ENCODE results near the gene FMN1.

- no peak for TF ChIP-seq LRRFIP1 (CRISPR knock-in tag; conservative IDR thresholded peaks at IDR 0.05)
- no peak for TF ChIP-seq ARNT (IDR thresholded peaks at IDR 0.05)
- TF ChIP-seq ZNF24 (IDR thresholded peaks at IDR 0.05), result no peak
- TF ChIP-seq ZNF747 (CRISPR knock-in tag; IDR thresholded peaks at IDR 0.05; ENCODE audit: borderline replicate concordance), result no peak
- TF ChIP-seq REST (IDR thresholded peaks at IDR 0.05; ENCODE audit: borderline replicate concordance in 1 of 2, low read depth in 1 of 2, low read length in 2 of 2), result no peak
- no peak for TF ChIP-seq CTCF (CRISPR knock-in tag; IDR thresholded peaks at IDR 0.05)
- TF ChIP-seq FOXM1 (CRISPR knock-in tag; IDR thresholded peaks at IDR 0.05), result no peak
- TF ChIP-seq THAP8 (CRISPR knock-in tag; IDR thresholded peaks at IDR 0.05; ENCODE audit: borderline replicate concordance), result no peak
- TF ChIP-seq ZFP36 (IDR thresholded peaks at IDR 0.05; ENCODE audit: borderline replicate concordance, low read depth, low read length, partially characterized antibody), result no peak
- TF ChIP-seq HMG20A (CRISPR knock-in tag; IDR thresholded peaks at IDR 0.05; ENCODE audit: borderline replicate concordance), result no peak
Measured at GRCh38 chr15:32928876-32929275, 265.6 kb downstream of the FMN1 start.

Data from HepG2 (cell line).